GM23338 (cell line): ENCODE results near the gene SRSF8. TPM values are rescaled to one million over a fixed set of nuclear protein-coding genes. Genes with fewer than 3 reads are reported as not detected.

ENCODE experiments used
- CREB1 ChIP-seq: fragments of 250-450 bp; sonication (Bioruptor Pico); IDR thresholded peaks from 2 replicates; pipeline ENCODE4 v1.5.0; 2020; ENCODE audit warnings: low read depth, mild to moderate bottlenecking, moderate library complexity
- EZH2phosphoT487 ChIP-seq: fragments of 200-600 bp; sonication (generic); IDR thresholded peaks from one replicate; pipeline ENCODE4 v1.8.1; 2018; ENCODE audit warnings: antibody characterized with exemption; ENCODE audit not compliant: unreplicated experiment
- JUNB ChIP-seq: IDR thresholded peaks from one replicate; pipeline ENCODE4 v1.6.1; 2016; ENCODE audit warnings: antibody characterized with exemption; ENCODE audit not compliant: unreplicated experiment
- NANOG ChIP-seq: IDR thresholded peaks from 2 replicates; pipeline ENCODE4 v1.6.1; 2016; ENCODE audit warnings: antibody characterized with exemption, borderline replicate concordance
- POLR2AphosphoS5 ChIP-seq: IDR thresholded peaks from 2 replicates; pipeline ENCODE4 v1.6.1; 2016; ENCODE audit warnings: antibody characterized with exemption, low read depth
- polyA plus RNA-seq: library from polyadenylated mRNA; unstranded; fragments of >200 nt; fragmentation: Nextera tagmentation; extraction: Ambion mirVana; gene quantifications from 2 replicates; pipeline ENCODE4 v1.2.1, GENCODE V29; 2016
- total RNA-seq: library from RNA; depleted of rRNA; stranded (reverse); fragments of >200 nt; shearing (Covaris generic); gene quantifications from 2 replicates; pipeline ENCODE4 v1.2.3, GENCODE V29; 2014
- TF ChIP-seq, protein P1 (sequence below): fragments of 250-450 bp; sonication (Bioruptor Pico); IDR thresholded peaks from 2 replicates; pipeline ENCODE4 v1.5.0; 2020; ENCODE audit warnings: mild to moderate bottlenecking, moderate library complexity
- TF ChIP-seq, protein P2 (sequence below), 2 experiments: fragments of 200-600 bp in 1 of 2; sonication (generic) in 1 of 2; conservative IDR thresholded peaks; 2 replicates each; pipeline versions ENCODE4 v1.5.1 to v1.6.1; 2016 to 2017; ENCODE audit warnings: antibody characterized with exemption in 2 of 2, low read depth in 2 of 2, mild to moderate bottlenecking in 2 of 2, moderate library complexity in 1 of 2

SRSF8 gene
- total and polyA plus RNA-seq, 2 experiments from 2014 or later = 12.6 to 19.9 TPM

- TF ChIP-seq, protein P1, sequence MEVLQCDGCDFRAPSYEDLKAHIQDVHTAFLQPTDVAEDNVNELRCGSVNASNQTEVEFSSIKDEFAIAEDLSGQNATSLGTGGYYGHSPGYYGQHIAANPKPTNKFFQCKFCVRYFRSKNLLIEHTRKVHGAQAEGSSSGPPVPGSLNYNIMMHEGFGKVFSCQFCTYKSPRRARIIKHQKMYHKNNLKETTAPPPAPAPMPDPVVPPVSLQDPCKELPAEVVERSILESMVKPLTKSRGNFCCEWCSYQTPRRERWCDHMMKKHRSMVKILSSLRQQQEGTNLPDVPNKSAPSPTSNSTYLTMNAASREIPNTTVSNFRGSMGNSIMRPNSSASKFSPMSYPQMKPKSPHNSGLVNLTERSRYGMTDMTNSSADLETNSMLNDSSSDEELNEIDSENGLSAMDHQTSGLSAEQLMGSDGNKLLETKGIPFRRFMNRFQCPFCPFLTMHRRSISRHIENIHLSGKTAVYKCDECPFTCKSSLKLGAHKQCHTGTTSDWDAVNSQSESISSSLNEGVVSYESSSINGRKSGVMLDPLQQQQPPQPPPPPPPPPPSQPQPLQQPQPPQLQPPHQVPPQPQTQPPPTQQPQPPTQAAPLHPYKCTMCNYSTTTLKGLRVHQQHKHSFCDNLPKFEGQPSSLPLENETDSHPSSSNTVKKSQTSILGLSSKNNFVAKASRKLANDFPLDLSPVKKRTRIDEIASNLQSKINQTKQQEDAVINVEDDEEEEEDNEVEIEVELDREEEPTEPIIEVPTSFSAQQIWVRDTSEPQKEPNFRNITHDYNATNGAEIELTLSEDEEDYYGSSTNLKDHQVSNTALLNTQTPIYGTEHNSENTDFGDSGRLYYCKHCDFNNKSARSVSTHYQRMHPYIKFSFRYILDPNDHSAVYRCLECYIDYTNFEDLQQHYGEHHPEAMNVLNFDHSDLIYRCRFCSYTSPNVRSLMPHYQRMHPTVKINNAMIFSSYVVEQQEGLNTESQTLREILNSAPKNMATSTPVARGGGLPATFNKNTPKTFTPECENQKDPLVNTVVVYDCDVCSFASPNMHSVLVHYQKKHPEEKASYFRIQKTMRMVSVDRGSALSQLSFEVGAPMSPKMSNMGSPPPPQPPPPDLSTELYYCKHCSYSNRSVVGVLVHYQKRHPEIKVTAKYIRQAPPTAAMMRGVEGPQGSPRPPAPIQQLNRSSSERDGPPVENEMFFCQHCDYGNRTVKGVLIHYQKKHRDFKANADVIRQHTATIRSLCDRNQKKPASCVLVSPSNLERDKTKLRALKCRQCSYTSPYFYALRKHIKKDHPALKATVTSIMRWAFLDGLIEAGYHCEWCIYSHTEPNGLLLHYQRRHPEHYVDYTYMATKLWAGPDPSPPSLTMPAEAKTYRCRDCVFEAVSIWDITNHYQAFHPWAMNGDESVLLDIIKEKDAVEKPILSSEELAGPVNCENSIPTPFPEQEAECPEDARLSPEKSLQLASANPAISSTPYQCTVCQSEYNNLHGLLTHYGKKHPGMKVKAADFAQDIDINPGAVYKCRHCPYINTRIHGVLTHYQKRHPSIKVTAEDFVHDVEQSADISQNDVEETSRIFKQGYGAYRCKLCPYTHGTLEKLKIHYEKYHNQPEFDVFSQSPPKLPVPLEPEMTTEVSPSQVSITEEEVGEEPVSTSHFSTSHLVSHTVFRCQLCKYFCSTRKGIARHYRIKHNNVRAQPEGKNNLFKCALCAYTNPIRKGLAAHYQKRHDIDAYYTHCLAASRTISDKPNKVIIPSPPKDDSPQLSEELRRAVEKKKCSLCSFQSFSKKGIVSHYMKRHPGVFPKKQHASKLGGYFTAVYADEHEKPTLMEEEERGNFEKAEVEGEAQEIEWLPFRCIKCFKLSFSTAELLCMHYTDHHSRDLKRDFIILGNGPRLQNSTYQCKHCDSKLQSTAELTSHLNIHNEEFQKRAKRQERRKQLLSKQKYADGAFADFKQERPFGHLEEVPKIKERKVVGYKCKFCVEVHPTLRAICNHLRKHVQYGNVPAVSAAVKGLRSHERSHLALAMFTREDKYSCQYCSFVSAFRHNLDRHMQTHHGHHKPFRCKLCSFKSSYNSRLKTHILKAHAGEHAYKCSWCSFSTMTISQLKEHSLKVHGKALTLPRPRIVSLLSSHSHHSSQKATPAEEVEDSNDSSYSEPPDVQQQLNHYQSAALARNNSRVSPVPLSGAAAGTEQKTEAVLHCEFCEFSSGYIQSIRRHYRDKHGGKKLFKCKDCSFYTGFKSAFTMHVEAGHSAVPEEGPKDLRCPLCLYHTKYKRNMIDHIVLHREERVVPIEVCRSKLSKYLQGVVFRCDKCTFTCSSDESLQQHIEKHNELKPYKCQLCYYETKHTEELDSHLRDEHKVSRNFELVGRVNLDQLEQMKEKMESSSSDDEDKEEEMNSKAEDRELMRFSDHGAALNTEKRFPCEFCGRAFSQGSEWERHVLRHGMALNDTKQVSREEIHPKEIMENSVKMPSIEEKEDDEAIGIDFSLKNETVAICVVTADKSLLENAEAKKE (CRISPR knock-in tag) = no peak
- TF ChIP-seq NANOG = no peak
- no peak for TF ChIP-seq CREB1 (CRISPR knock-in tag)
- TF ChIP-seq JUNB = no peak
- TF ChIP-seq, protein P2, sequence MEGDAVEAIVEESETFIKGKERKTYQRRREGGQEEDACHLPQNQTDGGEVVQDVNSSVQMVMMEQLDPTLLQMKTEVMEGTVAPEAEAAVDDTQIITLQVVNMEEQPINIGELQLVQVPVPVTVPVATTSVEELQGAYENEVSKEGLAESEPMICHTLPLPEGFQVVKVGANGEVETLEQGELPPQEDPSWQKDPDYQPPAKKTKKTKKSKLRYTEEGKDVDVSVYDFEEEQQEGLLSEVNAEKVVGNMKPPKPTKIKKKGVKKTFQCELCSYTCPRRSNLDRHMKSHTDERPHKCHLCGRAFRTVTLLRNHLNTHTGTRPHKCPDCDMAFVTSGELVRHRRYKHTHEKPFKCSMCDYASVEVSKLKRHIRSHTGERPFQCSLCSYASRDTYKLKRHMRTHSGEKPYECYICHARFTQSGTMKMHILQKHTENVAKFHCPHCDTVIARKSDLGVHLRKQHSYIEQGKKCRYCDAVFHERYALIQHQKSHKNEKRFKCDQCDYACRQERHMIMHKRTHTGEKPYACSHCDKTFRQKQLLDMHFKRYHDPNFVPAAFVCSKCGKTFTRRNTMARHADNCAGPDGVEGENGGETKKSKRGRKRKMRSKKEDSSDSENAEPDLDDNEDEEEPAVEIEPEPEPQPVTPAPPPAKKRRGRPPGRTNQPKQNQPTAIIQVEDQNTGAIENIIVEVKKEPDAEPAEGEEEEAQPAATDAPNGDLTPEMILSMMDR (conservative IDR thresholded peaks at IDR 0.05; ENCODE audit: low read depth in 2 of 2) = no peak
- TF ChIP-seq EZH2phosphoT487 = no peak
- no peak for TF ChIP-seq POLR2AphosphoS5
Observed at GRCh38 chr11:95093548-95093947, 26.8 kb downstream of the SRSF8 start (continued).
